IMR-90 (cell line): Measurements from ENCODE around the gene SPON1. TPM values are rescaled to one million over a fixed set of nuclear protein-coding genes. Genes with fewer than 3 reads are reported as not detected.

Experiments used
- ATAC-seq: fragments of 200-7000 bp; cut with Tn5 transposase; 2 replicates; pipeline ENCODE4 v1.9.1; 2020; ENCODE audit warnings: low read depth, mild to moderate bottlenecking, moderate library complexity
- BruUV-seq: library from RNA; stranded (reverse); fragments of 400-500 nt; replicated peaks from 2 replicates; lab custom pipeline; 2021; lab: Mats Ljungman, UMichigan
- CTCF ChIA-PET: fragments of 300-600 bp; formaldehyde crosslinking; extraction: SDS; loops from one replicate; lab custom pipeline; 2021; ENCODE audit warnings: antibody characterized with exemption; lab: Yijun Ruan, JAX
- POLR2A ChIA-PET: fragments of 300-600 bp; sonication (Branson Sonifier 250); formaldehyde crosslinking; loops from one replicate; lab custom pipeline; 2022; ENCODE audit warnings: antibody characterized with exemption; ENCODE audit not compliant: unreplicated experiment; lab: Charles Lee
- DNase-seq: peaks from one replicate; pipeline ENCODE4 v3.0.0; 2013
- H2AFZ ChIP-seq: replicated peaks from 2 replicates; pipeline ENCODE3; 2013; ENCODE audit warnings: low read length, mild to moderate bottlenecking; ENCODE audit not compliant: poor library complexity
- H2AK5ac ChIP-seq: 2 replicates; pipeline ENCODE4 v1.6.1; 2013; ENCODE audit warnings: low read depth, low read length, inconsistent platforms
- H2AK9ac ChIP-seq: replicated peaks from 2 replicates; pipeline ENCODE3; 2013; ENCODE audit warnings: mild to moderate bottlenecking, low read depth, low read length, moderate library complexity; ENCODE audit not compliant: poor library complexity
- H2BK120ac ChIP-seq: 2 replicates; pipeline ENCODE4 v1.6.1; 2013; ENCODE audit warnings: low read depth, low read length, inconsistent platforms
- H2BK15ac ChIP-seq: 3 replicates; pipeline ENCODE4 v1.6.1; 2013; ENCODE audit warnings: low read depth, low read length, inconsistent platforms
- H2BK20ac ChIP-seq: 2 replicates; pipeline ENCODE4 v1.6.1; 2013; ENCODE audit warnings: low read depth, mild to moderate bottlenecking, inconsistent platforms, low read length, moderate library complexity
- H2BK5ac ChIP-seq: 2 replicates; pipeline ENCODE4 v1.6.1; 2013; ENCODE audit warnings: mild to moderate bottlenecking, low read depth, low read length, inconsistent platforms; ENCODE audit not compliant: poor library complexity, severe bottlenecking
- H3K14ac ChIP-seq: replicated peaks from 2 replicates; pipeline ENCODE4 v1.6.1; 2013; ENCODE audit warnings: low read depth, low read length, inconsistent platforms
- H3K18ac ChIP-seq: 2 replicates; pipeline ENCODE4 v1.6.1; 2013; ENCODE audit warnings: low read depth, low read length, control low read depth
- H3K23ac ChIP-seq: 2 replicates; pipeline ENCODE4 v1.6.1; 2013; ENCODE audit warnings: low read depth, low read length, inconsistent platforms
- H3K27ac ChIP-seq: 2 replicates; pipeline ENCODE4 v1.5.1; 2013; ENCODE audit warnings: mild to moderate bottlenecking, control low read depth, low read length; ENCODE audit not compliant: insufficient read depth
- H3K27me3 ChIP-seq: 2 replicates; pipeline ENCODE4 v1.6.1; 2013; ENCODE audit warnings: low read length; ENCODE audit not compliant: control insufficient read depth, insufficient read depth
- H3K36me3 ChIP-seq: 2 replicates; pipeline ENCODE4 v1.6.1; 2013; ENCODE audit warnings: low read length, mixed read lengths; ENCODE audit not compliant: control insufficient read depth, insufficient read depth
- H3K4ac ChIP-seq: 2 replicates; pipeline ENCODE4 v1.6.1; 2013; ENCODE audit warnings: low read depth, low read length, inconsistent platforms
- H3K4me1 ChIP-seq: 2 replicates; pipeline ENCODE4 v1.6.1; 2013; ENCODE audit warnings: low read length, mixed read lengths; ENCODE audit not compliant: control insufficient read depth, insufficient read depth
- H3K4me2 ChIP-seq: 2 replicates; pipeline ENCODE4 v1.6.1; 2013; ENCODE audit warnings: low read depth, mild to moderate bottlenecking, control low read depth, low read length, moderate library complexity
- H3K4me3 ChIP-seq: 2 replicates; pipeline ENCODE4 v1.5.1; 2013; ENCODE audit warnings: low read depth, mild to moderate bottlenecking, control low read depth, low read length, moderate library complexity; ENCODE audit not compliant: insufficient read depth
- H3K56ac ChIP-seq: 2 replicates; pipeline ENCODE4 v1.6.1; 2013; ENCODE audit warnings: low read length, inconsistent platforms; ENCODE audit not compliant: insufficient read depth; ENCODE audit errors: extremely low read depth
- H3K79me1 ChIP-seq, 2 experiments: 2 replicates each; pipeline ENCODE4 v1.6.1; 2013; ENCODE audit warnings: low read length in 2 of 2, inconsistent platforms in 1 of 2, low read depth in 1 of 2
- H3K9ac ChIP-seq: 2 replicates; pipeline ENCODE4 v1.6.1; 2013; ENCODE audit warnings: low read depth, low read length, control low read depth
- H3K9me1 ChIP-seq: 2 replicates; pipeline ENCODE4 v1.6.1; 2013; ENCODE audit warnings: low read length, inconsistent platforms; ENCODE audit not compliant: insufficient read depth
- H3K9me3 ChIP-seq: 2 replicates; pipeline ENCODE4 v1.6.1; 2013; ENCODE audit warnings: low read length; ENCODE audit not compliant: control insufficient read depth, insufficient read depth
- H4K20me1 ChIP-seq: 2 replicates; pipeline ENCODE4 v1.6.1; 2013; ENCODE audit warnings: low read length, inconsistent platforms; ENCODE audit not compliant: insufficient read depth
- H4K5ac ChIP-seq: 2 replicates; pipeline ENCODE4 v1.6.1; 2013; ENCODE audit warnings: mild to moderate bottlenecking, low read depth, low read length, control low read depth
- H4K8ac ChIP-seq, 2 experiments: 2 replicates each; pipeline ENCODE4 v1.6.1; 2013; ENCODE audit warnings: low read depth in 2 of 2, low read length in 2 of 2, control low read depth in 1 of 2, inconsistent platforms in 1 of 2
- H4K91ac ChIP-seq: 2 replicates; pipeline ENCODE4 v1.6.1; 2013; ENCODE audit warnings: low read depth, low read length, inconsistent platforms; ENCODE audit not compliant: insufficient read depth
- BHLHE40 ChIP-seq: fragments of 150-350 bp; IDR thresholded peaks from 2 replicates; pipeline ENCODE4 v1.6.1; 2016; ENCODE audit warnings: mild to moderate bottlenecking, low read depth, low read length
- CEBPB ChIP-seq: IDR thresholded peaks from 2 replicates; pipeline ENCODE4 v1.6.1; 2012; ENCODE audit warnings: low read depth, low read length, improper control_type of control experiment
- CHD1 ChIP-seq: IDR thresholded peaks from 2 replicates; pipeline ENCODE4 v1.6.1; 2012; ENCODE audit warnings: low read depth, low read length, improper control_type of control experiment
- FOS ChIP-seq: fragments of 150-350 bp; IDR thresholded peaks from 2 replicates; pipeline ENCODE4 v1.6.1; 2016; ENCODE audit warnings: low read depth, low read length
- MAFK ChIP-seq: IDR thresholded peaks from 2 replicates; pipeline ENCODE4 v1.6.1; 2012; ENCODE audit warnings: low read depth, low read length, improper control_type of control experiment
- MAZ ChIP-seq: IDR thresholded peaks from 2 replicates; pipeline ENCODE4 v1.6.1; 2012; ENCODE audit warnings: low read depth, mild to moderate bottlenecking, low read length, improper control_type of control experiment, moderate library complexity, borderline replicate concordance
- MXI1 ChIP-seq: IDR thresholded peaks from 2 replicates; pipeline ENCODE4 v1.6.1; 2012; ENCODE audit warnings: low read depth, mild to moderate bottlenecking, low read length, moderate library complexity, borderline replicate concordance
- NFE2L2 ChIP-seq: fragments of 150-350 bp; IDR thresholded peaks from 2 replicates; pipeline ENCODE4 v1.6.1; 2016; ENCODE audit warnings: low read depth, mild to moderate bottlenecking, low read length
- POLR2A ChIP-seq: IDR thresholded peaks from 2 replicates; pipeline ENCODE4 v1.6.1; 2012; ENCODE audit warnings: mild to moderate bottlenecking, low read depth, low read length
- RAD21 ChIP-seq: IDR thresholded peaks from 2 replicates; pipeline ENCODE4 v1.6.1; 2012; ENCODE audit warnings: low read length, improper control_type of control experiment
- RCOR1 ChIP-seq: IDR thresholded peaks from 2 replicates; pipeline ENCODE4 v1.6.1; 2012; ENCODE audit warnings: mild to moderate bottlenecking, low read length, improper control_type of control experiment; ENCODE audit not compliant: insufficient replicate concordance
- RFX5 ChIP-seq: IDR thresholded peaks from 2 replicates; pipeline ENCODE4 v1.8.0; 2012; ENCODE audit warnings: low read depth, mild to moderate bottlenecking, low read length, moderate library complexity
- SMC3 ChIP-seq: fragments of 150-350 bp; IDR thresholded peaks from 2 replicates; pipeline ENCODE4 v1.6.1; 2016; ENCODE audit warnings: low read depth, mild to moderate bottlenecking, antibody characterized with exemption, low read length, moderate library complexity
- WGBS, 2 experiments: methylation state at CpG; one replicate each; pipeline versions ENCODE4 v1.1.5 to v1.1.7; 2013; ENCODE audit warnings: missing lambda C conversion rate in 2 of 2; ENCODE audit not compliant: insufficient read length in 1 of 2; ENCODE audit errors: extremely low coverage in 2 of 2; 5-methylcytosine and 5-hydroxymethylcytosine counted together
- dilution Hi-C: fragments of 300-500 bp; cut with HindIII; formaldehyde crosslinking; loops from one replicate; pipeline ENCODE4 v1.14.3; 2018; ENCODE audit warnings: low sequenced_read_pairs; ENCODE audit not compliant: unreplicated experiment
- in situ Hi-C: fragments of 300-500 bp; cut with MboI; formaldehyde crosslinking; loops from 3 replicates; pipeline ENCODE4 v1.14.3; 2019; ENCODE audit warnings: low sequenced_read_pairs, inconsistent platforms, mixed read lengths
- intact Hi-C: fragments of 100-400 bp; cut with micrococcal nuclease; formaldehyde crosslinking; loops from 2 replicates; pipeline ENCODE4 v1.10.0; 2022
- polyA plus RNA-seq, 3 experiments: library from polyadenylated mRNA; depleted of rRNA; stranded (reverse); fragments of >200 nt; gene quantifications; 2 replicates each; pipeline ENCODE4 v1.2.3, GENCODE V29; 2012; ENCODE audit warnings: low replicate concordance in 1 of 3
- total RNA-seq: library from RNA; depleted of rRNA; stranded (reverse); fragments of >200 nt; gene quantifications from 2 replicates; pipeline ENCODE4 v1.2.3, GENCODE V29; 2012
- TF ChIP-seq, protein P1 (sequence below): fragments of 150-350 bp; IDR thresholded peaks from 2 replicates; pipeline ENCODE4 v1.6.1; 2017; ENCODE audit warnings: mild to moderate bottlenecking, antibody characterized with exemption, low read length, low read depth
- TF ChIP-seq, protein P2 (sequence below): conservative IDR thresholded peaks from 2 replicates; pipeline ENCODE4 v1.5.1; 2012; ENCODE audit warnings: mild to moderate bottlenecking, low read depth, low read length, improper control_type of control experiment
- TF ChIP-seq, protein P3 (sequence below): fragments of 150-350 bp; IDR thresholded peaks from 2 replicates; pipeline ENCODE4 v1.6.1; 2016; ENCODE audit warnings: low read depth, mild to moderate bottlenecking, low read length, moderate library complexity, borderline replicate concordance

Gene SPON1
- total and polyA plus RNA-seq, 2 of the 4 experiments (the other 2 are of a cell fraction) = 0.62 to 0.72 TPM

DNA sequence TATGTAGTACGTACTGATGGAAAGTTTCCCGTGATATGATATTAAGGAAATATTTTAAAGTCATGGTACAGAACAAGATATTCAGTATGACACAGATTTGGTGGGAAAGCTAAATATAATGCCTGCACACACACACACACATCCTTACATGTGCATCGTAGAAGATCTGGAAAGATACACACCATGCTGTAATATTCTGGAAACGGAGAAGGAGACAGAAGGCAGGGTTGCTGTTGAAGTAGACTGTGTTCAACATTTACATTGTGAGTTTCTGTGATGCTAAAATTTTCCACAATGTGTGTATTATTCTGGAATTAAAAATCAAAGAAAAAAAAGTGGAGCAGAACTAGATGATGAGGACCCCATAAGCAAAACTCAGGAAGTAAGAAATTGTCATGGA lies 278.4 kb downstream of the SPON1 start:
- Histone ChIP-seq H3K9me3 (no peaks in the 10 kb centered on the region), H3K14ac (no peak overlapping the region), H2AK9ac (no peak overlapping the region), H3K9ac (no peak overlapping the region), H3K36me3 (no peaks in the 10 kb centered on the region), H2BK20ac (no peak overlapping the region), H3K9me1 (no peaks in the 10 kb centered on the region), H3K56ac (no peak overlapping the region), H2AK5ac (no peak overlapping the region), H3K4ac (no peak overlapping the region), H4K5ac (no peak overlapping the region), H3K27ac (no peak overlapping the region), H2BK15ac (no peak overlapping the region), H3K79me1 (no peaks in the 10 kb centered on the region), H3K23ac (no peak overlapping the region), H4K8ac (no peak overlapping the region), H4K91ac (no peak overlapping the region), H3K4me3 (no peak overlapping the region), H2AFZ (no peak overlapping the region), H3K4me2 (no peak overlapping the region), H3K4me1 (no peaks in the 10 kb centered on the region), H2BK5ac (no peak overlapping the region), H3K18ac (no peak overlapping the region), H2BK120ac (no peak overlapping the region), H3K27me3 (peaks cover 31% of the 10 kb centered on the region), H4K20me1 (no peaks in the 10 kb centered on the region)
- in situ Hi-C loops = loop anchor here (10.0 kb wide), 1 partner anchor 466 kb away; no protein-coding TSS in a partner anchor
- no CpG with 5 or more reads among the region's 4 CpGs for WGBS, 2 experiments
- no TSS peak for BruUV-seq
- ChIA-PET CTCF (no interaction called here), POLR2A (no interaction called here)
- DNase-seq (no peak), ATAC-seq (no peak)
- intact Hi-C loops = no loop called here
- dilution Hi-C loops = no loop called here
- no peak for TF ChIP-seq MAFK
- no peak for TF ChIP-seq CHD1
- TF ChIP-seq POLR2A = no peak
- no peak for TF ChIP-seq RFX5
- no peak for TF ChIP-seq MAZ
- TF ChIP-seq, protein P1, sequence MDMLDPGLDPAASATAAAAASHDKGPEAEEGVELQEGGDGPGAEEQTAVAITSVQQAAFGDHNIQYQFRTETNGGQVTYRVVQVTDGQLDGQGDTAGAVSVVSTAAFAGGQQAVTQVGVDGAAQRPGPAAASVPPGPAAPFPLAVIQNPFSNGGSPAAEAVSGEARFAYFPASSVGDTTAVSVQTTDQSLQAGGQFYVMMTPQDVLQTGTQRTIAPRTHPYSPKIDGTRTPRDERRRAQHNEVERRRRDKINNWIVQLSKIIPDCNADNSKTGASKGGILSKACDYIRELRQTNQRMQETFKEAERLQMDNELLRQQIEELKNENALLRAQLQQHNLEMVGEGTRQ = no peak
- TF ChIP-seq RAD21 = no peak
- TF ChIP-seq BHLHE40 = no peak
- no peak for TF ChIP-seq MXI1
- no peak for TF ChIP-seq FOS
- TF ChIP-seq, protein P2, sequence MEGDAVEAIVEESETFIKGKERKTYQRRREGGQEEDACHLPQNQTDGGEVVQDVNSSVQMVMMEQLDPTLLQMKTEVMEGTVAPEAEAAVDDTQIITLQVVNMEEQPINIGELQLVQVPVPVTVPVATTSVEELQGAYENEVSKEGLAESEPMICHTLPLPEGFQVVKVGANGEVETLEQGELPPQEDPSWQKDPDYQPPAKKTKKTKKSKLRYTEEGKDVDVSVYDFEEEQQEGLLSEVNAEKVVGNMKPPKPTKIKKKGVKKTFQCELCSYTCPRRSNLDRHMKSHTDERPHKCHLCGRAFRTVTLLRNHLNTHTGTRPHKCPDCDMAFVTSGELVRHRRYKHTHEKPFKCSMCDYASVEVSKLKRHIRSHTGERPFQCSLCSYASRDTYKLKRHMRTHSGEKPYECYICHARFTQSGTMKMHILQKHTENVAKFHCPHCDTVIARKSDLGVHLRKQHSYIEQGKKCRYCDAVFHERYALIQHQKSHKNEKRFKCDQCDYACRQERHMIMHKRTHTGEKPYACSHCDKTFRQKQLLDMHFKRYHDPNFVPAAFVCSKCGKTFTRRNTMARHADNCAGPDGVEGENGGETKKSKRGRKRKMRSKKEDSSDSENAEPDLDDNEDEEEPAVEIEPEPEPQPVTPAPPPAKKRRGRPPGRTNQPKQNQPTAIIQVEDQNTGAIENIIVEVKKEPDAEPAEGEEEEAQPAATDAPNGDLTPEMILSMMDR = no peak
- no peak for TF ChIP-seq RCOR1
- no peak for TF ChIP-seq CEBPB
- TF ChIP-seq SMC3 = no peak
- TF ChIP-seq, protein P3, sequence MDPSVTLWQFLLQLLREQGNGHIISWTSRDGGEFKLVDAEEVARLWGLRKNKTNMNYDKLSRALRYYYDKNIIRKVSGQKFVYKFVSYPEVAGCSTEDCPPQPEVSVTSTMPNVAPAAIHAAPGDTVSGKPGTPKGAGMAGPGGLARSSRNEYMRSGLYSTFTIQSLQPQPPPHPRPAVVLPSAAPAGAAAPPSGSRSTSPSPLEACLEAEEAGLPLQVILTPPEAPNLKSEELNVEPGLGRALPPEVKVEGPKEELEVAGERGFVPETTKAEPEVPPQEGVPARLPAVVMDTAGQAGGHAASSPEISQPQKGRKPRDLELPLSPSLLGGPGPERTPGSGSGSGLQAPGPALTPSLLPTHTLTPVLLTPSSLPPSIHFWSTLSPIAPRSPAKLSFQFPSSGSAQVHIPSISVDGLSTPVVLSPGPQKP = no peak
- no peak for TF ChIP-seq NFE2L2
